Large intestine (tissue), 3 donors: ENCODE measurements around the gene MINAR1. TPM values are rescaled to one million over a fixed set of nuclear protein-coding genes. Genes with fewer than 3 reads are reported as not detected.
A peak's percentile ranks its signal among the peaks of the same experiment; 100 is the strongest.

ENCODE experiments used
- DNase-seq, 2 donors: peaks; one replicate each; pipeline versions ENCODE4 v3.0.0 to v3.0.0-alpha.2; 2013
- H3K27ac ChIP-seq: one replicate; pipeline ENCODE4 v1.5.1; 2013; ENCODE audit warnings: low read length
- H3K27me3 ChIP-seq: 2 replicates; pipeline ENCODE4 v1.6.1; 2013; ENCODE audit warnings: low read length; ENCODE audit not compliant: control insufficient read depth, insufficient read depth
- H3K36me3 ChIP-seq: 2 replicates; pipeline ENCODE4 v1.6.1; 2013; ENCODE audit warnings: low read length; ENCODE audit not compliant: control insufficient read depth, insufficient read depth
- H3K4me1 ChIP-seq: one replicate; pipeline ENCODE4 v1.6.1; 2013; ENCODE audit warnings: low read length; ENCODE audit not compliant: control insufficient read depth, insufficient read depth
- H3K4me3 ChIP-seq: one replicate; pipeline ENCODE4 v1.5.1; 2013; ENCODE audit warnings: low read length
- H3K9me3 ChIP-seq: one replicate; pipeline ENCODE4 v1.6.1; 2013; ENCODE audit warnings: mild to moderate bottlenecking, low read depth, low read length, moderate library complexity; ENCODE audit not compliant: control insufficient read depth
- WGBS: methylation state at CpG from one replicate; pipeline ENCODE4 v1.1.5; 2013; ENCODE audit warnings: low lambda C conversion rate; ENCODE audit not compliant: insufficient coverage; 5-methylcytosine and 5-hydroxymethylcytosine counted together
- polyA plus RNA-seq: library from polyadenylated mRNA; unstranded; fragments of 120-200 nt; gene quantifications from one replicate; pipeline ENCODE4 v1.2.1, GENCODE V29; 2013

Gene MINAR1
- polyA plus RNA-seq, 1 donor, result 0.99 TPM

- peak overlapping the region; percentile 1 for H3K4me3 ChIP-seq
- no peaks in the 10 kb centered on the region for H3K4me1 ChIP-seq
- no CpG with 5 or more reads among the region's 84 CpGs for WGBS
- H3K36me3 ChIP-seq, result no peaks in the 10 kb centered on the region
- DNase-seq, result no peak
- H3K27ac ChIP-seq, result no peak overlapping the region
- H3K9me3 ChIP-seq, result no peaks in the 10 kb centered on the region
- H3K27me3 ChIP-seq, result peaks cover 76% of the 10 kb centered on the region
Observed at GRCh38 chr15:79432345-79433275, 474 bp downstream of the MINAR1 start.

- no peak overlapping the region for H3K27ac ChIP-seq
- no peak for DNase-seq
- H3K4me3 ChIP-seq, result no peak overlapping the region
- H3K36me3 ChIP-seq, result no peaks in the 10 kb centered on the region
- no peaks in the 10 kb centered on the region for H3K9me3 ChIP-seq
- 20% methylated on average over 1 of the region's 12 CpGs for WGBS
- no peaks in the 10 kb centered on the region for H3K4me1 ChIP-seq
- H3K27me3 ChIP-seq, result peaks cover 69% of the 10 kb centered on the region
Observed at GRCh38 chr15:79433276-79433990, 1.3 kb downstream of the MINAR1 start.

- Histone ChIP-seq H3K4me3 (no peak overlapping the region), H3K4me1 (no peaks in the 10 kb centered on the region), H3K27me3 (peaks cover 65% of the 10 kb centered on the region), H3K27ac (no peak overlapping the region), H3K36me3 (no peaks in the 10 kb centered on the region), H3K9me3 (no peaks in the 10 kb centered on the region)
- DNase-seq, result no peak
- WGBS, result no CpG with 5 or more reads among the region's 3 CpGs
Observed at GRCh38 chr15:79434361-79434760, 2.2 kb downstream of the MINAR1 start.

- no peaks in the 10 kb centered on the region for H3K9me3 ChIP-seq
- no peaks in the 10 kb centered on the region for H3K4me1 ChIP-seq
- H3K36me3 ChIP-seq, result no peaks in the 10 kb centered on the region
- no peak overlapping the region for H3K27ac ChIP-seq
- 100% methylated on average over 3 of the region's 8 CpGs for WGBS
- no peak overlapping the region for H3K4me3 ChIP-seq
- no peak for DNase-seq
- peaks cover 46% of the 10 kb centered on the region for H3K27me3 ChIP-seq
Observed at GRCh38 chr15:79436037-79436780, 4.1 kb downstream of the MINAR1 start.

- Histone ChIP-seq H3K9me3 (no peaks in the 10 kb centered on the region), H3K27ac (no peak overlapping the region), H3K4me1 (no peaks in the 10 kb centered on the region), H3K27me3 (peaks cover 35% of the 10 kb centered on the region), H3K36me3 (no peaks in the 10 kb centered on the region), H3K4me3 (no peak overlapping the region)
- WGBS, result no CpG with 5 or more reads among the region's 2 CpGs
- no peak for DNase-seq
Observed at GRCh38 chr15:79437275-79438000, 5.3 kb downstream of the MINAR1 start.

- Histone ChIP-seq H3K36me3 (no peaks in the 10 kb centered on the region), H3K27me3 (peaks cover 18% of the 10 kb centered on the region), H3K9me3 (no peaks in the 10 kb centered on the region), H3K4me1 (no peaks in the 10 kb centered on the region), H3K4me3 (no peak overlapping the region), H3K27ac (no peak overlapping the region)
- WGBS, result no CpG with 5 or more reads among the region's 5 CpGs
- DNase-seq, result no peak
Observed at GRCh38 chr15:79439236-79439635, 7.1 kb downstream of the MINAR1 start.

- DNase-seq, result no peak
- no peaks in the 10 kb centered on the region for H3K36me3 ChIP-seq
- no peak overlapping the region for H3K4me3 ChIP-seq
- no peaks in the 10 kb centered on the region for H3K4me1 ChIP-seq
- no peaks in the 10 kb centered on the region for H3K9me3 ChIP-seq
- WGBS, result 49% methylated on average over 4 of the region's 7 CpGs
- peaks cover 8% of the 10 kb centered on the region for H3K27me3 ChIP-seq
- no peak overlapping the region for H3K27ac ChIP-seq
Observed at GRCh38 chr15:79440355-79440908, 8.3 kb downstream of the MINAR1 start.

- no peaks in the 10 kb centered on the region for H3K9me3 ChIP-seq
- H3K4me3 ChIP-seq, result no peak overlapping the region
- DNase-seq, result no peak
- H3K4me1 ChIP-seq, result no peaks in the 10 kb centered on the region
- no peaks in the 10 kb centered on the region for H3K27me3 ChIP-seq
- no peak overlapping the region for H3K27ac ChIP-seq
- no peaks in the 10 kb centered on the region for H3K36me3 ChIP-seq
- no CpG with 5 or more reads among the region's 4 CpGs for WGBS
Observed at GRCh38 chr15:79442911-79443310, 10.8 kb downstream of the MINAR1 start.

GRCh38 chr15:79447060-79447459 lies 14.9 kb downstream of the MINAR1 start:
- H3K9me3 ChIP-seq, result no peaks in the 10 kb centered on the region
- H3K27me3 ChIP-seq, result peaks cover 8% of the 10 kb centered on the region
- H3K27ac ChIP-seq, result no peak overlapping the region
- no peak for DNase-seq
- H3K4me1 ChIP-seq, result no peaks in the 10 kb centered on the region
- H3K4me3 ChIP-seq, result no peak overlapping the region
- H3K36me3 ChIP-seq, result no peaks in the 10 kb centered on the region
- WGBS, result no CpG with 5 or more reads among the region's 1 CpG
